Karpas-422 (cell line): ENCODE results near the gene KCNMB1. TPM values are rescaled to one million over a fixed set of nuclear protein-coding genes. Genes with fewer than 3 reads are reported as not detected.

ENCODE experiments used
- DNase-seq: peaks from one replicate; pipeline ENCODE4 v3.0.0-alpha.2; 2015
- H2AFZ ChIP-seq: fragments of 200-600 bp; sonication (generic); 2 replicates; pipeline ENCODE4 v1.6.1; 2014; ENCODE audit warnings: antibody characterized with exemption, low read length, mixed read lengths
- H3K27ac ChIP-seq: fragments of 200-600 bp; sonication (generic); 2 replicates; pipeline ENCODE4 v1.5.1; 2014; ENCODE audit warnings: mild to moderate bottlenecking, low read length, moderate library complexity
- H3K27me3 ChIP-seq: fragments of 200-600 bp; sonication (generic); 2 replicates; pipeline ENCODE4 v1.6.1; 2014; ENCODE audit warnings: low read length, mixed read lengths
- H3K36me3 ChIP-seq: fragments of 200-600 bp; sonication (generic); 2 replicates; pipeline ENCODE4 v1.6.1; 2014; ENCODE audit warnings: low read length, mixed read lengths; ENCODE audit not compliant: insufficient read depth
- H3K4me1 ChIP-seq: fragments of 200-600 bp; sonication (generic); 2 replicates; pipeline ENCODE4 v1.6.1; 2014; ENCODE audit warnings: mild to moderate bottlenecking, low read length, mixed read lengths
- H3K4me2 ChIP-seq: fragments of 200-600 bp; sonication (generic); 2 replicates; pipeline ENCODE4 v1.6.1; 2014; ENCODE audit warnings: low read length, low read depth, mild to moderate bottlenecking; ENCODE audit not compliant: poor library complexity, severe bottlenecking
- H3K4me3 ChIP-seq: fragments of 200-600 bp; sonication (generic); 2 replicates; pipeline ENCODE4 v1.5.1; 2014; ENCODE audit warnings: mild to moderate bottlenecking, antibody characterized with exemption, low read length, mixed read lengths
- H3K79me2 ChIP-seq: fragments of 200-600 bp; sonication (generic); 2 replicates; pipeline ENCODE4 v1.6.1; 2014; ENCODE audit warnings: mild to moderate bottlenecking, low read length, mixed read lengths
- H3K9ac ChIP-seq: fragments of 200-600 bp; sonication (generic); 2 replicates; pipeline ENCODE4 v1.6.0; 2014; ENCODE audit warnings: low read length
- H3K9me2 ChIP-seq: fragments of 200-600 bp; sonication (generic), shearing (Covaris generic); replicated peaks from 2 replicates; pipeline ENCODE4 v1.6.0; 2014; ENCODE audit warnings: mild to moderate bottlenecking, low read length, moderate library complexity; ENCODE audit not compliant: insufficient read depth
- H3K9me3 ChIP-seq: fragments of 300-700, 200-600 bp; sonication (generic); 2 replicates; pipeline ENCODE4 v1.6.1; 2014; ENCODE audit warnings: low read length, mixed read lengths
- H4K20me1 ChIP-seq: fragments of 200-600 bp; sonication (generic); 2 replicates; pipeline ENCODE4 v1.6.1; 2014; ENCODE audit warnings: mild to moderate bottlenecking, antibody characterized with exemption, low read length, low read depth; ENCODE audit not compliant: insufficient read depth
- total RNA-seq: library from RNA; depleted of rRNA; stranded (reverse); fragments of >200 nt; shearing (Covaris generic); gene quantifications from 2 replicates; pipeline ENCODE4 v1.2.3, GENCODE V29; 2014; ENCODE audit warnings: low replicate concordance

Gene KCNMB1
- total RNA-seq, 1 experiment from 2014 or later: not detected

GRCh38 chr5:170366276-170366675, 22.9 kb downstream of the KCNMB1 start:
- no peaks in the 10 kb centered on the region for H3K9me3 ChIP-seq
- no peak overlapping the region for H3K27ac ChIP-seq
- no peak for DNase-seq
- no peaks in the 10 kb centered on the region for H3K27me3 ChIP-seq
- no peak overlapping the region for H3K4me2 ChIP-seq
- no peaks in the 10 kb centered on the region for H3K79me2 ChIP-seq
- no peaks in the 10 kb centered on the region for H4K20me1 ChIP-seq
- H3K9ac ChIP-seq: no peak overlapping the region
- H3K4me3 ChIP-seq: no peak overlapping the region
- H3K9me2 ChIP-seq: no peaks in the 10 kb centered on the region
- H2AFZ ChIP-seq: no peak overlapping the region
- H3K36me3 ChIP-seq: no peaks in the 10 kb centered on the region
- H3K4me1 ChIP-seq: no peaks in the 10 kb centered on the region

- H3K36me3 ChIP-seq: no peaks in the 10 kb centered on the region
- H3K27ac ChIP-seq: no peak overlapping the region
- H3K27me3 ChIP-seq: no peaks in the 10 kb centered on the region
- no peaks in the 10 kb centered on the region for H3K9me3 ChIP-seq
- no peaks in the 10 kb centered on the region for H3K9me2 ChIP-seq
- H3K4me2 ChIP-seq: no peak overlapping the region
- no peak overlapping the region for H3K4me3 ChIP-seq
- H4K20me1 ChIP-seq: no peaks in the 10 kb centered on the region
- no peaks in the 10 kb centered on the region for H3K4me1 ChIP-seq
- H3K9ac ChIP-seq: no peak overlapping the region
- no peak for DNase-seq
- H3K79me2 ChIP-seq: no peaks in the 10 kb centered on the region
- H2AFZ ChIP-seq: no peak overlapping the region
Measured at GRCh38 chr5:170365831-170366230, 23.3 kb downstream of the KCNMB1 start.

GRCh38 chr5:170365011-170365410, 24.2 kb downstream of the KCNMB1 start:
- Histone ChIP-seq H3K9ac (no peak overlapping the region), H3K27ac (no peak overlapping the region), H3K27me3 (no peaks in the 10 kb centered on the region), H3K4me3 (no peak overlapping the region), H3K36me3 (no peaks in the 10 kb centered on the region), H3K9me2 (no peaks in the 10 kb centered on the region), H4K20me1 (no peaks in the 10 kb centered on the region), H3K79me2 (no peaks in the 10 kb centered on the region), H3K4me2 (no peak overlapping the region), H2AFZ (no peak overlapping the region), H3K4me1 (no peaks in the 10 kb centered on the region), H3K9me3 (no peaks in the 10 kb centered on the region)
- DNase-seq: no peak

GRCh38 chr5:170363671-170364070, 25.5 kb downstream of the KCNMB1 start:
- Histone ChIP-seq H3K27me3 (no peaks in the 10 kb centered on the region), H3K9me3 (no peaks in the 10 kb centered on the region), H3K79me2 (no peaks in the 10 kb centered on the region), H3K9me2 (no peaks in the 10 kb centered on the region), H3K4me1 (no peaks in the 10 kb centered on the region), H3K4me3 (no peak overlapping the region), H3K27ac (no peak overlapping the region), H3K36me3 (no peaks in the 10 kb centered on the region), H2AFZ (no peak overlapping the region), H3K9ac (no peak overlapping the region), H3K4me2 (no peak overlapping the region), H4K20me1 (no peaks in the 10 kb centered on the region)
- DNase-seq: no peak

GRCh38 chr5:170362656-170363055, 26.5 kb downstream of the KCNMB1 start:
- no peaks in the 10 kb centered on the region for H4K20me1 ChIP-seq
- no peak overlapping the region for H3K4me3 ChIP-seq
- H3K27ac ChIP-seq: no peak overlapping the region
- no peaks in the 10 kb centered on the region for H3K36me3 ChIP-seq
- no peaks in the 10 kb centered on the region for H3K79me2 ChIP-seq
- H3K9me2 ChIP-seq: no peaks in the 10 kb centered on the region
- no peak overlapping the region for H2AFZ ChIP-seq
- DNase-seq: no peak
- H3K4me1 ChIP-seq: no peaks in the 10 kb centered on the region
- no peaks in the 10 kb centered on the region for H3K27me3 ChIP-seq
- H3K9ac ChIP-seq: no peak overlapping the region
- no peaks in the 10 kb centered on the region for H3K9me3 ChIP-seq
- H3K4me2 ChIP-seq: no peak overlapping the region

GRCh38 chr5:170362102-170362501, 27.1 kb downstream of the KCNMB1 start:
- H3K4me2 ChIP-seq: no peak overlapping the region

GRCh38 chr5:170361616-170362015, 27.6 kb downstream of the KCNMB1 start:
- DNase-seq: no peak
- no peaks in the 10 kb centered on the region for H3K79me2 ChIP-seq
- H3K9me2 ChIP-seq: no peaks in the 10 kb centered on the region
- H3K4me2 ChIP-seq: no peak overlapping the region
- H3K4me1 ChIP-seq: no peaks in the 10 kb centered on the region
- H3K9ac ChIP-seq: no peak overlapping the region
- H4K20me1 ChIP-seq: no peaks in the 10 kb centered on the region
- H3K4me3 ChIP-seq: no peak overlapping the region
- H3K36me3 ChIP-seq: no peaks in the 10 kb centered on the region
- H3K27ac ChIP-seq: no peak overlapping the region
- no peak overlapping the region for H2AFZ ChIP-seq
- H3K27me3 ChIP-seq: no peaks in the 10 kb centered on the region
- H3K9me3 ChIP-seq: no peaks in the 10 kb centered on the region

More at GRCh38 chr5:170362102-170362501, 27.1 kb downstream of the KCNMB1 start:
- Histone ChIP-seq H2AFZ (no peak overlapping the region), H3K9me2 (no peaks in the 10 kb centered on the region), H3K27me3 (no peaks in the 10 kb centered on the region), H3K27ac (no peak overlapping the region), H3K9ac (no peak overlapping the region), H4K20me1 (no peaks in the 10 kb centered on the region), H3K36me3 (no peaks in the 10 kb centered on the region), H3K9me3 (no peaks in the 10 kb centered on the region), H3K79me2 (no peaks in the 10 kb centered on the region), H3K4me1 (no peaks in the 10 kb centered on the region), H3K4me3 (no peak overlapping the region)
- DNase-seq: no peak

GRCh38 chr5:170361116-170361515, 28.1 kb downstream of the KCNMB1 start:
- no peaks in the 10 kb centered on the region for H3K4me1 ChIP-seq
- no peaks in the 10 kb centered on the region for H3K79me2 ChIP-seq
- no peak overlapping the region for H3K4me2 ChIP-seq
- no peak for DNase-seq
- H3K9me2 ChIP-seq: no peaks in the 10 kb centered on the region
- no peaks in the 10 kb centered on the region for H4K20me1 ChIP-seq
- H3K4me3 ChIP-seq: no peak overlapping the region
- no peaks in the 10 kb centered on the region for H3K27me3 ChIP-seq
- H2AFZ ChIP-seq: no peak overlapping the region
- no peak overlapping the region for H3K9ac ChIP-seq
- H3K27ac ChIP-seq: no peak overlapping the region
- no peaks in the 10 kb centered on the region for H3K9me3 ChIP-seq
- no peaks in the 10 kb centered on the region for H3K36me3 ChIP-seq

- H3K9me2 ChIP-seq: no peaks in the 10 kb centered on the region
- H3K4me1 ChIP-seq: no peaks in the 10 kb centered on the region
- no peak for DNase-seq
- H3K27ac ChIP-seq: no peak overlapping the region
- H3K4me2 ChIP-seq: no peak overlapping the region
- no peak overlapping the region for H2AFZ ChIP-seq
- H3K27me3 ChIP-seq: no peaks in the 10 kb centered on the region
- H3K9ac ChIP-seq: no peak overlapping the region
- H3K36me3 ChIP-seq: no peaks in the 10 kb centered on the region
- no peaks in the 10 kb centered on the region for H3K9me3 ChIP-seq
- no peak overlapping the region for H3K4me3 ChIP-seq
- no peaks in the 10 kb centered on the region for H4K20me1 ChIP-seq
- H3K79me2 ChIP-seq: no peaks in the 10 kb centered on the region
Measured at GRCh38 chr5:170360709-170361108, 28.5 kb downstream of the KCNMB1 start.
